Measurements from ENCODE around the gene CELA2A.

CELA2A gene

GRCh38 chr1:15435239-15436077, 21.1 kb upstream of the CELA2A start:
- peak overlapping the region; percentile 45 for H4K8ac ChIP-seq (ENCODE audit: low read length)
- H3K27me3 ChIP-seq (ENCODE audit: control insufficient read depth in 1 of 2, insufficient read depth in 1 of 2, low read length in 2 of 2), result peaks cover 0 to 3% of the 10 kb centered on the region in 2 experiments
- no peak overlapping the region for H2BK120ac ChIP-seq (ENCODE audit: low read depth, low read length)
- H3K4me2 ChIP-seq (ENCODE audit: low read length, poor library complexity, severe bottlenecking), result no peak overlapping the region
- H3K9ac ChIP-seq (ENCODE audit: low read length), result no peak overlapping the region
- no peaks in the 10 kb centered on the region for H3K79me1 ChIP-seq (replicated peaks; ENCODE audit: low read length, poor library complexity, severe bottlenecking)
- H3K27ac ChIP-seq (ENCODE audit: low read length, poor library complexity, severe bottlenecking), result no peak overlapping the region
- H3K9me3 ChIP-seq (ENCODE audit: control insufficient read depth, low read length), result no peaks in the 10 kb centered on the region
- H3K14ac ChIP-seq (ENCODE audit: low read length in 2 of 2), result peak overlapping the region in 1 of 2 experiments; percentile 96
- no peak overlapping the region for H2AK5ac ChIP-seq (ENCODE audit: low read length, severe bottlenecking)
- H3K23ac ChIP-seq (ENCODE audit: low read length in 2 of 2), result no peak overlapping the region
- no peak overlapping the region for H3K4ac ChIP-seq (ENCODE audit: low read depth in 1 of 2, low read length in 2 of 2)
- no peak overlapping the region for H2BK15ac ChIP-seq (ENCODE audit: low read depth, poor library complexity, severe bottlenecking)
- no peak for DNase-seq
- H2BK12ac ChIP-seq (ENCODE audit: low read length in 2 of 2), result peak overlapping the region in 1 of 2 experiments; percentile 43
- H2BK5ac ChIP-seq (ENCODE audit: low read depth, low read length, poor library complexity, severe bottlenecking), result no peak overlapping the region
- H4K91ac ChIP-seq (ENCODE audit: low read length), result peak overlapping the region; percentile 64
- peaks cover 3 to 14% of the 10 kb centered on the region in 2 experiments for H3K36me3 ChIP-seq (ENCODE audit: control insufficient read depth in 1 of 2, insufficient read depth in 2 of 2, low read depth in 1 of 2, low read length in 2 of 2)
- WGBS, result 92% methylated on average over 17 of the region's 17 CpGs
- peaks cover 7% of the 10 kb centered on the region for H3K4me1 ChIP-seq (ENCODE audit: control insufficient read depth, insufficient read depth, low read depth, low read length)
- no peak overlapping the region for H2AFZ ChIP-seq (ENCODE audit: low read depth, low read length)
- H3K4me3 ChIP-seq (ENCODE audit: insufficient read depth in 1 of 2, low read depth in 1 of 2, low read length in 2 of 2), result no peak overlapping the region
- no peak overlapping the region for H3K18ac ChIP-seq (ENCODE audit: low read depth in 1 of 2, low read length in 2 of 2)

- Histone ChIP-seq H3K27ac (ENCODE audit: low read length, poor library complexity, severe bottlenecking) (no peak overlapping the region), H2AK5ac (ENCODE audit: low read length, severe bottlenecking) (no peak overlapping the region), H3K4me1 (ENCODE audit: control insufficient read depth, insufficient read depth, low read depth, low read length) (peaks cover 7% of the 10 kb centered on the region), H3K4ac (ENCODE audit: low read depth in 1 of 2, low read length in 2 of 2) (no peak overlapping the region), H3K14ac (ENCODE audit: low read length in 2 of 2) (no peak overlapping the region), H4K8ac (ENCODE audit: low read length) (no peak overlapping the region), H3K27me3 (ENCODE audit: control insufficient read depth in 1 of 2, insufficient read depth in 1 of 2, low read length in 2 of 2) (peaks cover 0 to 6% of the 10 kb centered on the region in 2 experiments), H2BK120ac (ENCODE audit: low read depth, low read length) (no peak overlapping the region), H2BK5ac (ENCODE audit: low read depth, low read length, poor library complexity, severe bottlenecking) (no peak overlapping the region), H3K36me3 (ENCODE audit: control insufficient read depth in 1 of 2, insufficient read depth in 2 of 2, low read depth in 1 of 2, low read length in 2 of 2) (peaks cover 0 to 3% of the 10 kb centered on the region in 2 experiments), H3K9ac (ENCODE audit: low read length) (no peak overlapping the region), H2BK15ac (ENCODE audit: low read depth, poor library complexity, severe bottlenecking) (no peak overlapping the region), H3K79me1 (replicated peaks; ENCODE audit: low read length, poor library complexity, severe bottlenecking) (no peaks in the 10 kb centered on the region), H3K4me2 (ENCODE audit: low read length, poor library complexity, severe bottlenecking) (no peak overlapping the region), H4K91ac (ENCODE audit: low read length) (no peak overlapping the region), H3K23ac (ENCODE audit: low read length in 2 of 2) (no peak overlapping the region), H3K18ac (ENCODE audit: low read depth in 1 of 2, low read length in 2 of 2) (no peak overlapping the region), H3K4me3 (ENCODE audit: insufficient read depth in 1 of 2, low read depth in 1 of 2, low read length in 2 of 2) (no peak overlapping the region), H2AFZ (ENCODE audit: low read depth, low read length) (no peak overlapping the region), H3K9me3 (ENCODE audit: control insufficient read depth, low read length) (no peaks in the 10 kb centered on the region), H2BK12ac (ENCODE audit: low read length in 2 of 2) (no peak overlapping the region)
- WGBS, result 93% methylated on average over 6 of the region's 6 CpGs
- no peak for DNase-seq
Measured at GRCh38 chr1:15436881-15437442, 19.6 kb upstream of the CELA2A start.

GRCh38 chr1:15439325-15439724, 17.2 kb upstream of the CELA2A start:
- Histone ChIP-seq H3K4me2 (ENCODE audit: low read length, poor library complexity, severe bottlenecking) (no peak overlapping the region), H3K4me3 (ENCODE audit: insufficient read depth in 1 of 2, low read depth in 1 of 2, low read length in 2 of 2) (no peak overlapping the region)
- 96% methylated on average over 12 of the region's 14 CpGs for WGBS

GRCh38 chr1:15440357-15440756, 16.2 kb upstream of the CELA2A start:
- Histone ChIP-seq H4K91ac (ENCODE audit: low read length) (no peak overlapping the region), H3K18ac (ENCODE audit: low read depth in 1 of 2, low read length in 2 of 2) (no peak overlapping the region), H3K4me3 (ENCODE audit: insufficient read depth in 1 of 2, low read depth in 1 of 2, low read length in 2 of 2) (no peak overlapping the region), H3K4me1 (ENCODE audit: control insufficient read depth, insufficient read depth, low read depth, low read length) (peaks cover under 1% of the 10 kb centered on the region), H2BK5ac (ENCODE audit: low read depth, low read length, poor library complexity, severe bottlenecking) (no peak overlapping the region), H3K14ac (ENCODE audit: low read length in 2 of 2) (no peak overlapping the region), H3K4me2 (ENCODE audit: low read length, poor library complexity, severe bottlenecking) (no peak overlapping the region), H2AK5ac (ENCODE audit: low read length, severe bottlenecking) (no peak overlapping the region), H3K27me3 (ENCODE audit: control insufficient read depth in 1 of 2, insufficient read depth in 1 of 2, low read length in 2 of 2) (peaks cover 3 to 38% of the 10 kb centered on the region in 2 experiments), H2BK12ac (ENCODE audit: low read length in 2 of 2) (no peak overlapping the region), H3K9ac (ENCODE audit: low read length) (no peak overlapping the region), H3K79me1 (replicated peaks; ENCODE audit: low read length, poor library complexity, severe bottlenecking) (no peaks in the 10 kb centered on the region), H3K27ac (ENCODE audit: low read length, poor library complexity, severe bottlenecking) (no peak overlapping the region), H3K9me3 (ENCODE audit: control insufficient read depth, low read length) (no peaks in the 10 kb centered on the region), H4K8ac (ENCODE audit: low read length) (no peak overlapping the region), H2BK15ac (ENCODE audit: low read depth, poor library complexity, severe bottlenecking) (no peak overlapping the region), H3K23ac (ENCODE audit: low read length in 2 of 2) (no peak overlapping the region), H3K4ac (ENCODE audit: low read depth in 1 of 2, low read length in 2 of 2) (no peak overlapping the region), H2AFZ (ENCODE audit: low read depth, low read length) (no peak overlapping the region), H2BK120ac (ENCODE audit: low read depth, low read length) (no peak overlapping the region), H3K36me3 (ENCODE audit: control insufficient read depth in 1 of 2, insufficient read depth in 2 of 2, low read depth in 1 of 2, low read length in 2 of 2) (no peaks in the 10 kb centered on the region)
- WGBS, result 87% methylated on average over 11 of the region's 13 CpGs
- DNase-seq, result no peak

More at GRCh38 chr1:15439325-15439724, 17.2 kb upstream of the CELA2A start:
- Histone ChIP-seq H3K23ac (ENCODE audit: low read length in 2 of 2) (no peak overlapping the region), H3K14ac (ENCODE audit: low read length in 2 of 2) (no peak overlapping the region), H2BK5ac (ENCODE audit: low read depth, low read length, poor library complexity, severe bottlenecking) (no peak overlapping the region), H2BK15ac (ENCODE audit: low read depth, poor library complexity, severe bottlenecking) (no peak overlapping the region), H2BK120ac (ENCODE audit: low read depth, low read length) (no peak overlapping the region), H3K9ac (ENCODE audit: low read length) (no peak overlapping the region), H4K8ac (ENCODE audit: low read length) (no peak overlapping the region), H3K27me3 (ENCODE audit: control insufficient read depth in 1 of 2, insufficient read depth in 1 of 2, low read length in 2 of 2) (peaks cover 3 to 29% of the 10 kb centered on the region in 2 experiments), H4K91ac (ENCODE audit: low read length) (no peak overlapping the region), H3K9me3 (ENCODE audit: control insufficient read depth, low read length) (no peaks in the 10 kb centered on the region), H3K27ac (ENCODE audit: low read length, poor library complexity, severe bottlenecking) (no peak overlapping the region), H2BK12ac (ENCODE audit: low read length in 2 of 2) (no peak overlapping the region), H3K4me1 (ENCODE audit: control insufficient read depth, insufficient read depth, low read depth, low read length) (peaks cover 2% of the 10 kb centered on the region), H2AK5ac (ENCODE audit: low read length, severe bottlenecking) (no peak overlapping the region), H3K79me1 (replicated peaks; ENCODE audit: low read length, poor library complexity, severe bottlenecking) (no peaks in the 10 kb centered on the region), H2AFZ (ENCODE audit: low read depth, low read length) (no peak overlapping the region), H3K4ac (ENCODE audit: low read depth in 1 of 2, low read length in 2 of 2) (no peak overlapping the region), H3K18ac (ENCODE audit: low read depth in 1 of 2, low read length in 2 of 2) (no peak overlapping the region), H3K36me3 (ENCODE audit: control insufficient read depth in 1 of 2, insufficient read depth in 2 of 2, low read depth in 1 of 2, low read length in 2 of 2) (no peaks in the 10 kb centered on the region)
- DNase-seq, result no peak
